ENCODE measurements around the gene PHLDB2. TPM values are rescaled to one million over a fixed set of nuclear protein-coding genes. Genes with fewer than 3 reads are reported as not detected.

Gene PHLDB2
- total RNA-seq, 1 experiment from 2014 or later, result 39.6 TPM

GRCh38 chr3:111859974-111860859 is 1.2 kb downstream of the PHLDB2 start:
- Histone ChIP-seq H3K27me3 (ENCODE audit: control insufficient read depth, insufficient read depth, low read length) (peaks cover 3% of the 10 kb centered on the region; the same call in 1 of the 2 replicates), H3K36me3 (replicated peaks; ENCODE audit: control insufficient read depth, insufficient read depth, low read length) (no peaks in the 10 kb centered on the region), H3K4me3 (ENCODE audit: insufficient read depth, low read depth, low read length) (peak overlapping the region; percentile 79)
- peak; percentile 69 for DNase-seq

DNA sequence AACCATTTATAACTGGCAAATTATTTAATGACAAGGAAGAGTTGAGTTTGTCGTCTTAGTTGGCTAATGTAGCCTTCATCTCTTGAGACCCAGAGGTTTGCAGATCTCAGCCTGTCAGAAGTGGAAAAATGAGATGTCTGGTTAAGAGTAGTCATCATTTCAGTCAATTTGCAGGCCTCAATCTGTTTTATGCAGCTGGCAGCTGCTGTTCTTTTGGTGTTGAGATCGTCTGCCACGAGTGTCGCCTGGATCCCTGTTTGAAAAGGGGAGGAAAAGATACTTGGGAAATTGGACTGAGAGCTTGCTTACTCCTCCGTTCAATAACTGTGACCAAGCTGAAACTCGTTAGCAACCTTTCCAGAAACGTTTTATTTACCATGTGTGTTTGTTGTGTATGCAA is 2.3 kb downstream of the PHLDB2 start:
- no peaks in the 10 kb centered on the region for H3K36me3 ChIP-seq (replicated peaks; ENCODE audit: control insufficient read depth, insufficient read depth, low read length)

GRCh38 chr3:111862415-111862814 is 3.4 kb downstream of the PHLDB2 start:
- Histone ChIP-seq H3K4me3 (ENCODE audit: insufficient read depth, low read depth, low read length) (no peak overlapping the region), H3K36me3 (replicated peaks; ENCODE audit: control insufficient read depth, insufficient read depth, low read length) (no peaks in the 10 kb centered on the region), H3K27me3 (ENCODE audit: control insufficient read depth, insufficient read depth, low read length) (peaks cover 3% of the 10 kb centered on the region; the same call in 1 of the 2 replicates)
- DNase-seq, result no peak

More for the DNA sequence above, 2.3 kb downstream of the PHLDB2 start:
- DNase-seq, result no peak
- Histone ChIP-seq H3K27me3 (ENCODE audit: control insufficient read depth, insufficient read depth, low read length) (peaks cover 3% of the 10 kb centered on the region; the same call in 1 of the 2 replicates), H3K4me3 (ENCODE audit: insufficient read depth, low read depth, low read length) (no peak overlapping the region; the same call in 1 of the 2 replicates)

- Histone ChIP-seq H3K36me3 (replicated peaks; ENCODE audit: control insufficient read depth, insufficient read depth, low read length) (no peaks in the 10 kb centered on the region), H3K4me3 (ENCODE audit: insufficient read depth, low read depth, low read length) (no peak overlapping the region), H3K27me3 (ENCODE audit: control insufficient read depth, insufficient read depth, low read length) (peaks cover 3% of the 10 kb centered on the region; the same call in 1 of the 2 replicates)
- no peak for DNase-seq
Measured at GRCh38 chr3:111862974-111863373, 3.9 kb downstream of the PHLDB2 start.

DNA sequence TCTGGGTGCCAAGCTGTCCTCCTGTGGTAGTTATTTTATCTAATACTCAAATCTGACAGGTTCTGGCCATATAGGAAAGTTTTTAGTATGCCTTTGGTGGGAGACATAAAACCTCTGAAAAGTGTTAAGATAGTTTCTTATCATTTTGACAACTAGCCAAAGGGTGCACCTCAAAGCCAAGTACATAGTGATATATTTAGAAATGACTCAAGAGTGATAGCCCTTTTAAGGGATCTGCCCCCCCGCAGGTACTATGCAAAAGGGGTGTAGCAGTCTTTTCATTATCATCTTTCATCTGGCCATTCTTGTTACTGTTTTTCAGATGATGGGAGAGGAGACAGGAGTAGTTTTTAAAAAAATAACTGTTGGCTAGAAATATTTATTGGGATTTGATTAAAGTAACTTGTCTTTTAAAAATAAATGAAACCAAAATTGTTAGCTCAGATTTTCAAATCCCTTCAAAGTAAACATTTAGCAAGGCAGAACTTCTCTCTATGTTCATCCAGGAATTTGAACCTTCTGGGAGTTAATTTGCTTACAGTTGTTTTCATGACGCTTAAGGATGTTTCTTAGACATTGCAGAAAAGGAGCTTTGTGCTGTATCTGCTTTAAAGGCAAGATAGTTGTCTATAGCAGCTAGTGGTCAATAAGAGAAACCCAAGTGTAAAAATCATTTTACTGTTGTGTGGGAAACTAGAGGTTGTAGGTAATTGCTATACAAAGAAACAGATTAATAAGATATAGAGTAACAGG is 5.1 kb downstream of the PHLDB2 start:
- Histone ChIP-seq H3K27me3 (ENCODE audit: control insufficient read depth, insufficient read depth, low read length) (no peaks in the 10 kb centered on the region), H3K36me3 (replicated peaks; ENCODE audit: control insufficient read depth, insufficient read depth, low read length) (no peaks in the 10 kb centered on the region), H3K4me3 (ENCODE audit: insufficient read depth, low read depth, low read length) (no peak overlapping the region)
- DNase-seq, result no peak

DNA sequence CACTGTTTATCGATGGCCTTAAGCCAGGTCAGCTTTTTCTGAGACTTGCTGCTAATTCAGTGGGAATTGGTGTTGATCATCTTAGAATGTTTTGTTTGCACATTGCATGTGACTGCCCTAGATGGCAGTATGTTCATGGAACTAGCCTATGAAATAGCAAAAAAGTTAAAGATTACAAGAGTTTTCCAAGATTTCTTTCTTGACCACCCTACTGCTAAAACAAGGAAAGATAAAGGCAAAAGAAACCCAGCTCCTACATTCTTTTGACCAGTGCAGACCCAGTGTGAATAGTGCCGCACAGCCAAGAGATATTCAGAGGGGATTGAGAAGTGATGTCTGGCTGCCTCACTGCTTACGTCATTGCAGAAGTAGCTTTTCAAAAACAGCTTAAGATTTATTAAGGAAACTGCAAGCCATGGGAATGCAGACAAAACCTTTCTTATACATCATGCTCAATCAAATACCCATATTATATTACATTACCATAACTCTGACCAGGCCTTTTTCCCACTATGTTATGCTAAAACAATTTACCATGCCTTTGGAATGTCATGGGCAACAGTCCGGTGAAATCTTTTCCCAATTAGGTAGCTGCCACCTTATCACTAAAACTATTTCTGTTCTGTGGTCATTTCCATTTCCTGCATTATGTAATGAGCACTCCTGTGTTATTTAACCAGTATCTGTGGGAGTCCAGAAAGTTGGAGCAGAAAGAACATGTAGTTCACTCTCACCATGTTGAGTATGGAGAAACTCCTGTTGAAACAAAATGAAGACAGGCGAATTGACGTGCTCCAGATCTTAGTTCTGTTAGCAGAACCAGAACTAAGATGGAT is 6.0 kb downstream of the PHLDB2 start:
- DNase-seq, result no peak
- Histone ChIP-seq H3K36me3 (replicated peaks; ENCODE audit: control insufficient read depth, insufficient read depth, low read length) (no peaks in the 10 kb centered on the region), H3K4me3 (ENCODE audit: insufficient read depth, low read depth, low read length) (no peak overlapping the region), H3K27me3 (ENCODE audit: control insufficient read depth, insufficient read depth, low read length) (no peaks in the 10 kb centered on the region)

GRCh38 chr3:111867889-111868426 is 8.9 kb downstream of the PHLDB2 start:
- Histone ChIP-seq H3K36me3 (replicated peaks; ENCODE audit: control insufficient read depth, insufficient read depth, low read length) (no peaks in the 10 kb centered on the region), H3K4me3 (ENCODE audit: insufficient read depth, low read depth, low read length) (no peak overlapping the region), H3K27me3 (ENCODE audit: control insufficient read depth, insufficient read depth, low read length) (no peaks in the 10 kb centered on the region)
- no peak for DNase-seq

- DNase-seq, result no peak
- no peaks in the 10 kb centered on the region for H3K36me3 ChIP-seq (replicated peaks; ENCODE audit: control insufficient read depth, insufficient read depth, low read length)
- no peaks in the 10 kb centered on the region for H3K27me3 ChIP-seq (ENCODE audit: control insufficient read depth, insufficient read depth, low read length)
- no peak overlapping the region for H3K4me3 ChIP-seq (ENCODE audit: insufficient read depth, low read depth, low read length)
Measured at GRCh38 chr3:111870620-111871019, 11.6 kb downstream of the PHLDB2 start.

- DNase-seq, result no peak
- no peak overlapping the region for H3K4me3 ChIP-seq (ENCODE audit: insufficient read depth, low read depth, low read length)
- no peaks in the 10 kb centered on the region for H3K27me3 ChIP-seq (ENCODE audit: control insufficient read depth, insufficient read depth, low read length)
- H3K36me3 ChIP-seq (replicated peaks; ENCODE audit: control insufficient read depth, insufficient read depth, low read length), result no peaks in the 10 kb centered on the region
Measured at GRCh38 chr3:111871809-111872623, 13.0 kb downstream of the PHLDB2 start.

GRCh38 chr3:111872979-111873378 is 13.9 kb downstream of the PHLDB2 start:
- no peak for DNase-seq
- H3K4me3 ChIP-seq (ENCODE audit: insufficient read depth, low read depth, low read length), result no peak overlapping the region
- H3K27me3 ChIP-seq (ENCODE audit: control insufficient read depth, insufficient read depth, low read length), result no peaks in the 10 kb centered on the region
- H3K36me3 ChIP-seq (replicated peaks; ENCODE audit: control insufficient read depth, insufficient read depth, low read length), result no peaks in the 10 kb centered on the region

GRCh38 chr3:111874177-111874820 is 15.2 kb downstream of the PHLDB2 start:
- Histone ChIP-seq H3K36me3 (replicated peaks; ENCODE audit: control insufficient read depth, insufficient read depth, low read length) (no peaks in the 10 kb centered on the region), H3K27me3 (ENCODE audit: control insufficient read depth, insufficient read depth, low read length) (no peaks in the 10 kb centered on the region)
- DNase-seq, result no peak

GRCh38 chr3:111881480-111881879 is 22.4 kb downstream of the PHLDB2 start:
- no peaks in the 10 kb centered on the region for H3K27me3 ChIP-seq (ENCODE audit: control insufficient read depth, insufficient read depth, low read length)
- no peak overlapping the region for H3K4me3 ChIP-seq (ENCODE audit: insufficient read depth, low read depth, low read length)
- no peaks in the 10 kb centered on the region for H3K36me3 ChIP-seq (replicated peaks; ENCODE audit: control insufficient read depth, insufficient read depth, low read length)
- DNase-seq, result no peak

More at GRCh38 chr3:111874177-111874820, 15.2 kb downstream of the PHLDB2 start:
- H3K4me3 ChIP-seq (ENCODE audit: insufficient read depth, low read depth, low read length), result no peak overlapping the region

GRCh38 chr3:111882194-111882593 is 23.1 kb downstream of the PHLDB2 start:
- no peaks in the 10 kb centered on the region for H3K27me3 ChIP-seq (ENCODE audit: control insufficient read depth, insufficient read depth, low read length)
- no peaks in the 10 kb centered on the region for H3K36me3 ChIP-seq (replicated peaks; ENCODE audit: control insufficient read depth, insufficient read depth, low read length)
- H3K4me3 ChIP-seq (ENCODE audit: insufficient read depth, low read depth, low read length), result no peak overlapping the region
- DNase-seq, result no peak

All from H7 (cell line).